Muscle of leg (tissue), 11 donors: ENCODE measurements around the gene CAMTA1. TPM values are rescaled to one million over a fixed set of nuclear protein-coding genes. Genes with fewer than 3 reads are reported as not detected.

Source experiments
- DNase-seq: peaks from one replicate; pipeline ENCODE4 v3.0.0; 2013
- H3K27ac ChIP-seq: one replicate; pipeline ENCODE4 v1.5.1; 2013; ENCODE audit warnings: mild to moderate bottlenecking, low read length, control low read depth
- H3K27me3 ChIP-seq: one replicate; pipeline ENCODE4 v1.6.1; 2013; ENCODE audit warnings: low read length; ENCODE audit not compliant: control insufficient read depth, insufficient read depth
- H3K36me3 ChIP-seq: one replicate; pipeline ENCODE4 v1.6.1; 2013; ENCODE audit warnings: low read length; ENCODE audit not compliant: control insufficient read depth, insufficient read depth
- H3K4me1 ChIP-seq: one replicate; pipeline ENCODE4 v1.6.1; 2013; ENCODE audit warnings: low read length; ENCODE audit not compliant: control insufficient read depth, insufficient read depth
- H3K4me3 ChIP-seq: one replicate; pipeline ENCODE4 v1.5.1; 2013; ENCODE audit warnings: low read length, control low read depth
- H3K9me3 ChIP-seq: replicated peaks from 2 replicates; pipeline ENCODE4 v1.6.1; 2013; ENCODE audit warnings: low read depth, low read length; ENCODE audit not compliant: control insufficient read depth
- WGBS: methylation state at CpG from one replicate; pipeline ENCODE4 v1.1.5; 2013; ENCODE audit warnings: missing lambda C conversion rate; ENCODE audit not compliant: insufficient coverage; 5-methylcytosine and 5-hydroxymethylcytosine counted together
- polyA plus RNA-seq, 8 donors: library from polyadenylated mRNA; unstranded; fragments of 120-200 nt; gene quantifications; one replicate each; pipeline versions ENCODE4 v1.2.1 to v1.2.3, GENCODE V29; 2013; ENCODE audit warnings: inconsistent platforms in 1 of 8, low replicate concordance in 1 of 8; ENCODE audit not compliant: insufficient read length in 8 of 8, insufficient read depth in 1 of 8
- total RNA-seq: library from RNA; stranded (reverse); fragments of 120-200 nt; gene quantifications from one replicate; pipeline ENCODE4 v1.2.4, GENCODE V29; 2013

Gene CAMTA1
- total and polyA plus RNA-seq, 9 donors: 36.4 to 56.4 (median 47.7) TPM

- Histone ChIP-seq H3K4me1 (no peaks in the 10 kb centered on the region), H3K9me3 (no peaks in the 10 kb centered on the region), H3K27ac (no peak overlapping the region), H3K36me3 (no peaks in the 10 kb centered on the region), H3K4me3 (no peak overlapping the region), H3K27me3 (peaks cover 3% of the 10 kb centered on the region)
- 88% methylated on average over 4 of the region's 6 CpGs for WGBS
- no peak for DNase-seq
Observed at GRCh38 chr1:7528386-7529198, 743.3 kb downstream of the CAMTA1 start.

DNA sequence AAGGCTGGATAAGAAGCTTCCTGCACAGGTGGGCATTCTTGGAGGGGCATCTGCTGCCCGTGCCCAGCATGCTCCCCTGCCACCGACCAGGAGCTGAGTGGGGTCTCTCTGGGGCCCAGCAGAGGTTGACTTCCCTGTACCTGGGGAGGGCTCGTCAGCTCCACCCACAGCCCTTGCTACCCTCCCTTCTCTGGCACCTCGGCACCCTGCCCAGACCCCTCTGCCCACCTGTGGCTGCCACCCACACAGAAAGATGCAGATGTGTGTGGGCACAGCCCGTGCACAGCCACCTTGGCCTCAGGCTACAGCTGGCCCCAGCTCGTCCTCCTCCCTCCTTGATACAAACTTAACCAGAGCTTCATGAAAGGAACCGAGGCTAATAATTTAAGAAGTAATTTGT lies 744.7 kb downstream of the CAMTA1 start:
- H3K4me1 ChIP-seq: peaks cover 13% of the 10 kb centered on the region
- no peak overlapping the region for H3K27ac ChIP-seq
- H3K9me3 ChIP-seq: no peaks in the 10 kb centered on the region
- H3K27me3 ChIP-seq: peaks cover 3% of the 10 kb centered on the region
- no peak overlapping the region for H3K4me3 ChIP-seq
- no peak for DNase-seq
- WGBS: 74% methylated on average over 4 of the region's 7 CpGs
- no peaks in the 10 kb centered on the region for H3K36me3 ChIP-seq

DNA sequence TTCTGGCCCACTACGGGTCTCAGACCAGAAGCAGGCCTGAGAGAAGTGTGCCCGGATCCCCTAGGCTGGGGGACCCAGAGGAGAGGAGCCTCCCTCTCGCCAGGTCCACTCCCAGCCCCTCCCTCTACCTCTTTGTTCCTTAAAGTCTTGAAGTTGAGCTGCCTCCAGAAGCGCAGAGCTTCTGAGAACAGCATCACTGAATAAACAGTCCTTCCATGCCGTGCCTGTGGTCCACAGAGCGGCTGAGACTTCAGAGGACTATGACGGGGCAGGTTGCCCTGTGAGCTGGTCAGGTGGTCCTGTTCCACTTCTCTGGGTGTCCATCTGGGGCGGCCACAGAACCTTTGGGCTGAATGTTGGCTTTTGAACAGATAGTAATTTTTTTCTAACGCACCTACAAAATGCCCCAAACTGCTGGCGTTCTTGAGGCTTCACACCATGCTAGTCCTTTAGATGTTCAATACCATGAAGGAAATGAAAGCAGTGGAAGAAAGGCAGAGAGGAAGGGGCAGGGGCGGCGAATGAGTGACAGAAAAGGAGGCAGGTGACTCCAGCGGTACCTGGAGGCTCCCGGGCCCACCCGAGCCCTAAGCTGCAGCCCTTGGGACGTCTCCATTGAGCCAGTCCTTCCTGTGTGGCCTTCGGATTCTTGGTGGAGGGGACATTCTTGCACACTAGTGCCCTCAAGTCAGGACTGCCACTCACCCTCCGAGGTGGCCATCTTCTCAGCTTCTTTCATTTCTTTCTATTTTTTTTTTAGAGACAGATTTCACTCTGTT lies 746.5 kb downstream of the CAMTA1 start:
- Histone ChIP-seq H3K4me3 (no peak overlapping the region), H3K36me3 (no peaks in the 10 kb centered on the region), H3K27ac (no peak overlapping the region), H3K27me3 (peaks cover 12% of the 10 kb centered on the region), H3K9me3 (no peaks in the 10 kb centered on the region), H3K4me1 (peaks cover 22% of the 10 kb centered on the region)
- DNase-seq: no peak
- WGBS: 92% methylated on average over 10 of the region's 18 CpGs

GRCh38 chr1:7533006-7533405 lies 747.8 kb downstream of the CAMTA1 start:
- WGBS: 90% methylated on average over 3 of the region's 10 CpGs
- Histone ChIP-seq H3K9me3 (no peaks in the 10 kb centered on the region), H3K27ac (no peak overlapping the region), H3K4me1 (peaks cover 31% of the 10 kb centered on the region), H3K27me3 (peaks cover 12% of the 10 kb centered on the region), H3K4me3 (no peak overlapping the region), H3K36me3 (no peaks in the 10 kb centered on the region)
- DNase-seq: no peak

- Histone ChIP-seq H3K36me3 (no peaks in the 10 kb centered on the region), H3K27me3 (peaks cover 12% of the 10 kb centered on the region), H3K27ac (no peak overlapping the region), H3K4me1 (peaks cover 36% of the 10 kb centered on the region), H3K4me3 (no peak overlapping the region), H3K9me3 (no peaks in the 10 kb centered on the region)
- 22% methylated on average over 3 of the region's 24 CpGs for WGBS
- DNase-seq: peak; percentile 32
Observed at GRCh38 chr1:7534061-7534825, 749.0 kb downstream of the CAMTA1 start.

- H3K27me3 ChIP-seq: peaks cover 12% of the 10 kb centered on the region
- DNase-seq: no peak
- WGBS: 81% methylated on average over 11 of the region's 11 CpGs
Observed at GRCh38 chr1:7535016-7535415, 749.8 kb downstream of the CAMTA1 start.

DNA sequence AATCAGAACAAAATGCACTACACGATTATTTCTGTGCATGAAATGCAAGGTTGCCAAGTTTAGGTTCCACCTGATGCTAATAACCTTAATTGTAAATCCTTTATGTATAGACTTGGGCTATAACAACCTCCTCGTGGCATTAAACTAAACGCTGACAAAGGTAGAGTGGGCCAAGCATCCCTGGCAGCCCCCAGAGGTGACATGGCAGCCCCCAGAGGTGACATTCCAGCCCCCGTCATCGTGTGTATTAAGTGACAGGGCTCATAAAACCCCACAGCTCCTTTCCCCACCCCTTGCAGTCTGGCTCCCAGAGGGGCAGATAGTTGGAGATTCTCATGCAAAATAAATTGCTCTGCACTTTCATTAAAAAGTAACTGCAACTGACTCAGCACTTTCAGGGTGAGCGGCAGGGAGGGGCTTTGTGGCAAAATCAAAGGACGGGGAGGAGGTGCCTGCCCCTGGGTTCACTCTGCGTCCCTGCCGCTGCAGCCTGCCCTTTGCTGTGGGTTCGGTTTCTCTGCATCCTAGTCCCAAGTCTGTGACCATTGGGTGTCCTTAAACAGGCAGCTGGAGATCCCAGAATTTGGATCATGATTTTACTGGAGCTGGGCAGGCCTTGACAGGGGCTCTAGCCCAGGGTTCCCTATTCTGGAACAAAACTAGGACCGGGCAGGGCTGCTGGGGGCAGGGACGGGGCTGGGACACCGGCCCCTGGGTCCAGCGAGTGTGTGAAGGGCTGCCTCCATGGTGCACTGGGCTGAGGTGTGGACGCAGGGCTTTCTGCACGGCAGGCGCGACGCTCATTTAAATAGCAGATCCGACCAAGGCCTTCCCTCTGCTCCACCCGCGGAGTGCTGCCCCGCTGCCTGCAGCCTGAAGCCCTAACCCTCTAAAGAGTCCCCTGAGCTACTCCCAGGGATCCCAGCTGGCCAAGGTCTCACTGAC lies 751.0 kb downstream of the CAMTA1 start:
- Histone ChIP-seq H3K27me3 (peaks cover 12% of the 10 kb centered on the region), H3K36me3 (no peaks in the 10 kb centered on the region), H3K9me3 (no peaks in the 10 kb centered on the region), H3K4me3 (no peak overlapping the region), H3K27ac (no peak overlapping the region), H3K4me1 (peaks cover 41% of the 10 kb centered on the region)
- DNase-seq: no peak
- 48% methylated on average over 18 of the region's 23 CpGs for WGBS

More at GRCh38 chr1:7535016-7535415, 749.8 kb downstream of the CAMTA1 start:
- Histone ChIP-seq H3K27ac (no peak overlapping the region), H3K4me1 (peaks cover 41% of the 10 kb centered on the region), H3K9me3 (no peaks in the 10 kb centered on the region), H3K4me3 (no peak overlapping the region), H3K36me3 (no peaks in the 10 kb centered on the region)

DNA sequence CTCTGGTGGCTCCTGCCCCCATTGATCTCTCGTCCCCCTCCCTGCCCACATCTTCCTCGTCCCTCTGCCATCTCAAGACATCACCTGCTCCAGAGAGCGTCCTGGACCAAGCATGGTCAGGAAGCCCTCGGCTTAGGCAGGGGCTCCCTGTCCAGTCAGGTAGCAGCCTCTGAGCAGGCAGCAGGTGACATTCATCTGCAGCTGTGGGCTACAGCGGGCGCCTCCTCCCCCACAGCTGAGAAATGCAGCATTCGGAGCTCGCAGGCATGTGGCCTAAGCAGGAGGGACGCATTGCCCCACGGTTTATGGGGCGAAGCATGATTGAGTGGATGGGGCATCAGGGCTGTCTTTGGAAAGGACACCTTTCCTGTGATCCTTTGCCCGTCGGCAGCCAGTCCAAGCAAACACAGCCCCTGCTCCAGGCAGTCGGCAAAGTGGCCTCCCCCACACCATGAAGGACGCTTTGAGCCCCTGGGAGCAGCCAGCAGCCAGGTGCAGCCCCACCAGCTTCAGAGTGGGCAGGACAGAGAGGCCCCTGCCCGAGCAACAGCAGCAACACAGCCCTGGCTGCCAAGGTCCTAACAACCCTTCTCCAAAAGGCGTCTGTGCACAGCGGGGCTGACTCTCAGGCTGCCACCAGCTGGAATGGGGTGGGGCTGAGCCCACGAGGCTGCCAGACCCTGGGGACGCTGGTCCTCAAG lies 751.8 kb downstream of the CAMTA1 start:
- H3K36me3 ChIP-seq: no peaks in the 10 kb centered on the region
- H3K27me3 ChIP-seq: peaks cover 12% of the 10 kb centered on the region
- no peaks in the 10 kb centered on the region for H3K9me3 ChIP-seq
- no peak for DNase-seq
- no peak overlapping the region for H3K4me3 ChIP-seq
- H3K27ac ChIP-seq: no peak overlapping the region
- 37% methylated on average over 17 of the region's 20 CpGs for WGBS
- H3K4me1 ChIP-seq: peaks cover 41% of the 10 kb centered on the region

- H3K27ac ChIP-seq: no peak overlapping the region
Observed at GRCh38 chr1:7538033-7538432, 752.8 kb downstream of the CAMTA1 start.

More at GRCh38 chr1:7538033-7538432, 752.8 kb downstream of the CAMTA1 start:
- no peaks in the 10 kb centered on the region for H3K36me3 ChIP-seq
- H3K4me3 ChIP-seq: no peak overlapping the region
- DNase-seq: no peak
- no peaks in the 10 kb centered on the region for H3K9me3 ChIP-seq
- 60% methylated on average over 5 of the region's 6 CpGs for WGBS
- H3K27me3 ChIP-seq: peaks cover 12% of the 10 kb centered on the region
- peaks cover 41% of the 10 kb centered on the region for H3K4me1 ChIP-seq
